LNCAP (cell line): Measurements from ENCODE around the gene SMARCC1.

Experiments used
- TF ChIP-seq, protein P1 (sequence below): fragments of 450-650 bp; IDR thresholded peaks from 2 replicates; pipeline ENCODE4 v1.5.1; 2017; ENCODE audit warnings: mild to moderate bottlenecking

SMARCC1 gene

DNA sequence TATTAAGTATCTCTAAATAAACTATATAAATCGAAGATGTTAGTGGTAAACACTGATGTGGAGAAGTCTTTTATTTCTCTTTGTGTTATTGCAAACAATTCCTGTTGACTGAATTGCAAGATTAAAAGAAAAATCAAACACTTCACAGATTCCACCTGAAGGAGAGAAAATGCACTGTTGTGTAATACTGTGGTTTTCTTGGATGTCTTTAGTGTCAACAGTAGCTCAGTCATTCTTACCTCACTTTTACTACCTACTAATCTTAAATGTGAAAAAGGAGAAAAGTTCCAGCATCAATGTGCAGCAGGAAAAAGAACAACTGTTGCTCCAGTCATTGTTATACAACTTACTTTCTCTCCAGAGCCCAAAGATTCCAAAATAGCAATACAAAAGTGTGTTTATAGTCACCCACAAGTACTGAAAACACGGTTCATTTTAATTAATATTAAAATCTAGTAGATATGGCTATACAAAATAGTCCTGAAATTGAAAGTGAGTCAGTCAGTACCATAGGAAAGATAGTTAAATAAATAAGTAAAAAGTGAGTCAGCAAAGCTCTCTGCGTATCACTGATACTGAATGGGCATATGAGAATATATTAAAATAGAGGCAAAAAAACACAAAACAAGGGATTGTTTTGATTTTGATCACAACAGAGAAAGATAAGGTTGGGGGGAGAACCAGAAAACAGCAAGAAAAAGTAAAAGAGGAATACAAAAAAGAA, 112.5 kb downstream of the SMARCC1 start:
- TF ChIP-seq, protein P1, sequence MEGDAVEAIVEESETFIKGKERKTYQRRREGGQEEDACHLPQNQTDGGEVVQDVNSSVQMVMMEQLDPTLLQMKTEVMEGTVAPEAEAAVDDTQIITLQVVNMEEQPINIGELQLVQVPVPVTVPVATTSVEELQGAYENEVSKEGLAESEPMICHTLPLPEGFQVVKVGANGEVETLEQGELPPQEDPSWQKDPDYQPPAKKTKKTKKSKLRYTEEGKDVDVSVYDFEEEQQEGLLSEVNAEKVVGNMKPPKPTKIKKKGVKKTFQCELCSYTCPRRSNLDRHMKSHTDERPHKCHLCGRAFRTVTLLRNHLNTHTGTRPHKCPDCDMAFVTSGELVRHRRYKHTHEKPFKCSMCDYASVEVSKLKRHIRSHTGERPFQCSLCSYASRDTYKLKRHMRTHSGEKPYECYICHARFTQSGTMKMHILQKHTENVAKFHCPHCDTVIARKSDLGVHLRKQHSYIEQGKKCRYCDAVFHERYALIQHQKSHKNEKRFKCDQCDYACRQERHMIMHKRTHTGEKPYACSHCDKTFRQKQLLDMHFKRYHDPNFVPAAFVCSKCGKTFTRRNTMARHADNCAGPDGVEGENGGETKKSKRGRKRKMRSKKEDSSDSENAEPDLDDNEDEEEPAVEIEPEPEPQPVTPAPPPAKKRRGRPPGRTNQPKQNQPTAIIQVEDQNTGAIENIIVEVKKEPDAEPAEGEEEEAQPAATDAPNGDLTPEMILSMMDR, result no peak

GRCh38 chr3:47666118-47666517, 115.6 kb downstream of the SMARCC1 start:
- TF ChIP-seq, protein P1, result no peak

GRCh38 chr3:47664519-47664918, 117.2 kb downstream of the SMARCC1 start:
- TF ChIP-seq, protein P1, result no peak

DNA sequence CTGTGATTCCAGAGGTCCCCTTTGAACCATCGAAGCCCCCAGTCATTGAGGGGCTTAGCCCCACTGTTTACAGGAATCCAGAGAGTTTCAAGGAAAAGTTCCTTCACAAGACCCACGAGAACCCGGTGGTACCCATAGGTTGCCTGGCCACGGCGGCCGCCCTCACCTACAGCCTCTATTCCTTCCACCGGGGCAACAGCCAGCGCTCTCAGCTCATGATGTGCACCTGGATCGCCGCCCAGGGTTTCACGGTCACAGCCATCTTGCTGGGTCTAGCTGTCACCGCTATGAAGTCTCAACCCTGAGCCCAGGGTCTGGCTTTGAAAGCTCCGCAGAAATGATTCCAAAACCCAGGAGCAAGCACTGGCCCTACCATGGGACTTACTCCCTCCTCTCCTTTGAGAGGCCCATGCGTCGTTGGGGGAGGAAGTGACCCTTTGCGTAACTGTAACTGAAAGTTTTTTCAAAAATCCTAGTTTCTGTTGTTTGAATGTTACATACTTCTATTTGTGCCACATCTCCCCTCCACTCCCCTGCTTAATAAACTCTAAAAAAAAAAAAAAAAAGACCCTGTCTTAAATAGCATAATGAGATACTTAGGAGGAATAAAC, 118.0 kb downstream of the SMARCC1 start:
- TF ChIP-seq, protein P1, result no peak

GRCh38 chr3:47661121-47661752, 120.5 kb downstream of the SMARCC1 start:
- TF ChIP-seq, protein P1, result no peak

- TF ChIP-seq, protein P1, result no peak
Observed at GRCh38 chr3:47658444-47658843, 123.2 kb downstream of the SMARCC1 start.

GRCh38 chr3:47652142-47652541, 129.6 kb downstream of the SMARCC1 start:
- TF ChIP-seq, protein P1, result no peak
